CD4-positive, alpha-beta T cell treated with Interleukin-17A for 1 hour (primary cell): Measurements from ENCODE around the gene C16orf74.

Experiments
- DNase-seq: peaks from one replicate; pipeline ENCODE4 v3.0.0-alpha.2; 2020

C16orf74 gene

GRCh38 chr16:85689950-85690320 lies 61.0 kb downstream of the C16orf74 start:
- DNase-seq: no peak

GRCh38 chr16:85689285-85689949 lies 61.5 kb downstream of the C16orf74 start:
- no peak for DNase-seq

- peak; percentile 92 for DNase-seq
Measured at GRCh38 chr16:85688586-85689284, 62.2 kb downstream of the C16orf74 start, which contains the start of gene GINS2. GINS2 (minus strand) TSS chr16:85688954; CDS start chr16:85688898, 56 bp downstream.

GRCh38 chr16:85687651-85688471 lies 63.0 kb downstream of the C16orf74 start:
- DNase-seq: no peak

- DNase-seq: no peak
Measured at GRCh38 chr16:85686912-85687591, 63.8 kb downstream of the C16orf74 start.

GRCh38 chr16:85685251-85685650 lies 65.6 kb downstream of the C16orf74 start:
- no peak for DNase-seq

- DNase-seq: no peak
Measured at GRCh38 chr16:85683363-85683762, 67.5 kb downstream of the C16orf74 start.

- no peak for DNase-seq
Measured at GRCh38 chr16:85682516-85682915, 68.4 kb downstream of the C16orf74 start.

- no peak for DNase-seq
Measured at GRCh38 chr16:85681255-85681654, 69.6 kb downstream of the C16orf74 start.

GRCh38 chr16:85680352-85680944 lies 70.4 kb downstream of the C16orf74 start:
- DNase-seq: peak; percentile 5

- DNase-seq: no peak
Measured at GRCh38 chr16:85679870-85680269, 71.0 kb downstream of the C16orf74 start.

GRCh38 chr16:85678821-85679220 lies 72.1 kb downstream of the C16orf74 start:
- no peak for DNase-seq

GRCh38 chr16:85678016-85678415 lies 72.9 kb downstream of the C16orf74 start:
- DNase-seq: no peak

GRCh38 chr16:85677383-85677967 lies 73.4 kb downstream of the C16orf74 start:
- DNase-seq: no peak

- no peak for DNase-seq
Measured at GRCh38 chr16:85676466-85676865, 74.4 kb downstream of the C16orf74 start.

GRCh38 chr16:85675251-85675874 lies 75.5 kb downstream of the C16orf74 start:
- no peak for DNase-seq

- DNase-seq: no peak
Measured at GRCh38 chr16:85674828-85675227, 76.1 kb downstream of the C16orf74 start.

- DNase-seq: no peak
Measured at GRCh38 chr16:85674418-85674755, 76.5 kb downstream of the C16orf74 start.

GRCh38 chr16:85673529-85674417 lies 77.1 kb downstream of the C16orf74 start:
- DNase-seq: no peak

- no peak for DNase-seq
Measured at GRCh38 chr16:85670840-85671239, 80.1 kb downstream of the C16orf74 start.
